HEK293T (cell line): ENCODE results near the gene HACD1.

Source experiments
- CTBP1 ChIP-seq: fragments of 450-650 bp; IDR thresholded peaks from 2 replicates; pipeline ENCODE4 v1.6.1; 2016; ENCODE audit warnings: borderline replicate concordance
- FOXA1 ChIP-seq: fragments of 450-650 bp; IDR thresholded peaks from 2 replicates; pipeline ENCODE4 v1.6.1; 2016; ENCODE audit warnings: mild to moderate bottlenecking
- FOXM1 ChIP-seq: fragments of 450-650 bp; IDR thresholded peaks from 2 replicates; pipeline ENCODE4 v1.6.1; 2017; ENCODE audit warnings: mild to moderate bottlenecking, borderline replicate concordance
- HDGF ChIP-seq: fragments of 450-650 bp; IDR thresholded peaks from 2 replicates; pipeline ENCODE4 v1.6.1; 2017; ENCODE audit warnings: antibody characterized with exemption, borderline replicate concordance
- TARDBP ChIP-seq: fragments of 450-650 bp; IDR thresholded peaks from 2 replicates; pipeline ENCODE4 v1.6.1; 2016

GRCh38 chr10:17576768-17577167 lies 40.4 kb downstream of the HACD1 start:
- TF ChIP-seq FOXA1 (no peak), HDGF (no peak), TARDBP (no peak), CTBP1 (no peak), FOXM1 (no peak)
